GM23248 (cell line): Measurements from ENCODE around the gene FUS. TPM values are rescaled to one million over a fixed set of nuclear protein-coding genes. Genes with fewer than 3 reads are reported as not detected.
"Not testable (repeated sequence)": the region's sequence is repeated elsewhere in the genome, so short reads cannot be mapped to it uniquely, and the experiment has no call there.

Experiments used
- DNase-seq: peaks from one replicate; pipeline ENCODE4 v3.0.0-alpha.2; 2015
- H2AFZ ChIP-seq: fragments of 200-600 bp; sonication (generic); 2 replicates; pipeline ENCODE4 v1.6.1; 2016; ENCODE audit warnings: antibody characterized with exemption
- H3F3A ChIP-seq: fragments of 200-600 bp; sonication (generic); 2 replicates; pipeline ENCODE4 v1.6.1; 2016; ENCODE audit warnings: mild to moderate bottlenecking, antibody characterized with exemption, mixed run types; ENCODE audit not compliant: insufficient read depth
- H3K27ac ChIP-seq: fragments of 200-600 bp; sonication (generic); 2 replicates; pipeline ENCODE4 v1.5.1; 2016; ENCODE audit warnings: mild to moderate bottlenecking
- H3K27me3 ChIP-seq: fragments of 200-600 bp; sonication (generic); replicated peaks from 2 replicates; pipeline ENCODE4 v1.6.1; 2016; ENCODE audit warnings: mild to moderate bottlenecking; ENCODE audit not compliant: insufficient read depth
- H3K36me3 ChIP-seq: fragments of 200-600 bp; sonication (generic); 2 replicates; pipeline ENCODE4 v1.6.1; 2016; ENCODE audit warnings: low read depth, mild to moderate bottlenecking
- H3K4me1 ChIP-seq: fragments of 200-600 bp; sonication (generic); 2 replicates; pipeline ENCODE4 v1.6.1; 2016; ENCODE audit warnings: mild to moderate bottlenecking; ENCODE audit not compliant: insufficient read depth
- H3K4me2 ChIP-seq: fragments of 200-600 bp; sonication (generic); one replicate; pipeline ENCODE4 v1.6.1; 2016; ENCODE audit warnings: mild to moderate bottlenecking; ENCODE audit not compliant: unreplicated experiment
- H3K4me3 ChIP-seq: fragments of 200-600 bp; sonication (generic); 2 replicates; pipeline ENCODE4 v1.5.1; 2016; ENCODE audit warnings: mild to moderate bottlenecking
- H3K79me2 ChIP-seq: fragments of 200-600 bp; sonication (generic); 2 replicates; pipeline ENCODE4 v1.6.1; 2016; ENCODE audit warnings: mild to moderate bottlenecking; ENCODE audit not compliant: insufficient read depth
- H3K9ac ChIP-seq: fragments of 200-600 bp; sonication (generic); 2 replicates; pipeline ENCODE4 v1.6.1; 2016; ENCODE audit warnings: mild to moderate bottlenecking
- H3K9me2 ChIP-seq: fragments of 200-600 bp; sonication (generic); 2 replicates; pipeline ENCODE4 v1.6.1; 2016; ENCODE audit warnings: mixed run types, mild to moderate bottlenecking, moderate library complexity; ENCODE audit not compliant: insufficient read depth
- H3K9me3 ChIP-seq: fragments of 200-600 bp; sonication (generic); one replicate; pipeline ENCODE4 v1.6.1; 2017; ENCODE audit warnings: low read depth
- H4K20me1 ChIP-seq: fragments of 200-600 bp; sonication (generic); 2 replicates; pipeline ENCODE4 v1.6.0; 2016; ENCODE audit not compliant: insufficient read depth
- EZH2 ChIP-seq: fragments of 200-600 bp; sonication (generic); IDR thresholded peaks from 2 replicates; pipeline ENCODE4 v1.6.1; 2018; ENCODE audit warnings: antibody characterized with exemption, mild to moderate bottlenecking; ENCODE audit not compliant: insufficient read depth, poor library complexity, severe bottlenecking
- EZH2phosphoT487 ChIP-seq: fragments of 200-600 bp; sonication (generic); IDR thresholded peaks from 2 replicates; pipeline ENCODE4 v1.6.1; 2018; ENCODE audit warnings: antibody characterized with exemption, moderate library complexity, mild to moderate bottlenecking, low read depth; ENCODE audit not compliant: insufficient read depth
- WGBS, 2 experiments: methylation state at CpG; one replicate each; pipeline ENCODE4 v1.1.6; 2015 to 2017; ENCODE audit warnings: low lambda C conversion rate in 2 of 2, low coverage in 1 of 2; ENCODE audit errors: missing lambda C conversion rate in 2 of 2; 5-methylcytosine and 5-hydroxymethylcytosine counted together
- in situ Hi-C: fragments of 300-500 bp; cut with MboI; formaldehyde crosslinking; loops from 2 replicates; pipeline ENCODE4 v1.15.0; 2020
- polyA plus RNA-seq: library from polyadenylated mRNA; unstranded; fragments of >200 nt; fragmentation: Nextera tagmentation; extraction: Ambion mirVana; gene quantifications from 2 replicates; pipeline ENCODE4 v1.2.1, GENCODE V29; 2016
- total RNA-seq: library from RNA; depleted of rRNA; stranded (reverse); fragments of >200 nt; shearing (Covaris generic); gene quantifications from 2 replicates; pipeline ENCODE4 v1.2.3, GENCODE V29; 2014

Gene FUS
- total and polyA plus RNA-seq, 2 experiments from 2014 or later: 22.5 to 166 TPM

DNA sequence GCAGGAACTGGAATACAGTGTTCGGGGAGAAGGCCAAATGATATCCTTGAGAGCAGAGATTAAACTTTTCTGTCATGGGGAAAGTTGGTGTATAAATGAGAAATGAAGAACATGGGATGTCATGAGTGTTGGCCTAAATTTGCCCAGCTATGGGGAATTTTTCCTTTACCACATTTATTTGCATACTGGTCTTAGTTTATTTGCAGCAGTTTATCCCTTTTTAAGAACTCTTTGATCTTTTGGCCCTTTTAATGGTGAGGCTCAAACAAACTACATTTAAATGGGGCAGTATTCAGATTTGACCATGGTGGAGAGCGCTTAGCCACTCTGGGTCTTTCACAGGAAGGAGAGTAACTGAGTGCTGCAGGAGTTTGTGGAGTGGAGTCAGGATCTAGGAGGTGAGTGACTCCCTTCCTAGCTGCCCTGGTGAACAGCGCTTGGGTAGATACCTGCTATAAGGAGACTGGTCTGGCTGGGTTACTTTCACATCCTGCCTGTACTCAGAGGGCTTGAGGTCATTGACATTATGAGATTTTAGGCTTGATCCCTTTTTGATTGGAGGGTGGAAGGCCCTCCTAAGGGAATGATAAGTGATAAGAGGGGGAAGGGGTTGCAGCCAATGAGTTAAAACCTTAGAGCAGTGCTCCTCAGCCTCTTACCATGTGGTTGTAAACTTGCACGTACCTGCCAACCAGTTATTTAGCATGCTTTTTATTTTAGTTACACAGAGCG is 11.9 kb downstream of the FUS start:
- Histone ChIP-seq H3K4me2 (no peak overlapping the region), H3K36me3 (peaks cover 100% of the 10 kb centered on the region), H3K9me3 (no peaks in the 10 kb centered on the region), H3K79me2 (peaks cover 87% of the 10 kb centered on the region), H3K27me3 (no peaks in the 10 kb centered on the region), H3K4me3 (no peak overlapping the region), H2AFZ (no peak overlapping the region), H3F3A (peaks cover 99% of the 10 kb centered on the region), H3K4me1 (no peaks in the 10 kb centered on the region), H3K9me2 (no peaks in the 10 kb centered on the region), H3K9ac (no peak overlapping the region), H4K20me1 (peaks cover 3% of the 10 kb centered on the region; the same call in 1 of the 2 replicates), H3K27ac (no peak overlapping the region)
- in situ Hi-C loops: no loop called here
- no peak for DNase-seq
- TF ChIP-seq EZH2 (no peak), EZH2phosphoT487 (no peak)
- 82 to 83% methylated on average over 5 of the region's 5 CpGs for WGBS, 2 experiments

DNA sequence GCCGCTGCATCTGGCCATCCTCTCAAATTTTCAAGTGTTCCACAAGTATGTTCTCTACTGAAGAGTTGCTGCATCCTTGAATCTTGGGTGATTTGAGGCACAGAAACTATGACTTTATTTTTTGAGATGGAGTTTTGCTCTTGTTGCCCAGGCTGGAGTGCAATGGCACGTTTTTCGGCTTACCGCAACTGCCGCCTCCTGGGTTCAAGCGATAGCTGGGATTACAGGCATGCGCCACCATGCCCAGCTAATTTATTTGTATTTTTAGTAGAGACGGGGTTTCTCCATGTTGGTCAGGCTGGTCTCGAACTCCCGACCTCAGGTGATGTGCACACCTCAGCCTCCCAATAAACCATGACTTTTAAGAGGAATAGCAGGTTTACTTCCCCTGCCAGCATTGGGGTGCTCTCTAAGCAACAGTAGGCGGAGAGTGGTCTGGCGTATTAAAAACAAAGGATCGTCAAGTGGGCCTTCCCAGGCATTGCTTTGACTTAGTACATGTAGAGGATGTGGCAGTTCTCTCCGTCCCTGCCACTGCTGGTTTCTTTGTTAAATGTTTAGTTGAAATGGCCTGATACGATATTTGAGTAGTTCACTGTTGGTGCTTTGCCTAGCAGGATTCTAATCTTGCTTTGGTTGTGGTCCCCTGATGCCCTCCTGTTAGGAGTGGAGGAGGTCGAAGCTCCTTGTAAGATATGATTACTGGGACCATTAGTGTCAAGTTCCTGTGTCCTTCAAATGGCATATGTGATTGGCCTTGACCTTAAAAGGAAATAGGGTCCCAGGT is 13.1 kb downstream of the FUS start:
- H3K36me3 ChIP-seq: peaks cover 93% of the 10 kb centered on the region
- H3K27me3 ChIP-seq: no peaks in the 10 kb centered on the region
- no peaks in the 10 kb centered on the region for H4K20me1 ChIP-seq
- no peak overlapping the region for H3K9ac ChIP-seq
- DNase-seq: no peak
- peaks cover 98% of the 10 kb centered on the region for H3F3A ChIP-seq
- H3K79me2 ChIP-seq: peaks cover 75% of the 10 kb centered on the region
- H2AFZ ChIP-seq: no peak overlapping the region
- no peaks in the 10 kb centered on the region for H3K4me1 ChIP-seq
- TF ChIP-seq EZH2 (no peak), EZH2phosphoT487 (no peak)
- in situ Hi-C loops: no loop called here
- no peaks in the 10 kb centered on the region for H3K9me3 ChIP-seq
- 93 to 95% methylated on average over 16 of the region's 16 CpGs for WGBS, 2 experiments
- H3K4me2 ChIP-seq: no peak overlapping the region
- no peaks in the 10 kb centered on the region for H3K9me2 ChIP-seq
- no peak overlapping the region for H3K4me3 ChIP-seq
- no peak overlapping the region for H3K27ac ChIP-seq

GRCh38 chr16:31193874-31194273 is 13.9 kb downstream of the FUS start:
- H4K20me1 ChIP-seq: no peaks in the 10 kb centered on the region
- H3K9me2 ChIP-seq: no peaks in the 10 kb centered on the region
- no peak overlapping the region for H3K4me2 ChIP-seq
- peaks cover 98% of the 10 kb centered on the region for H3F3A ChIP-seq
- peaks cover 84% of the 10 kb centered on the region for H3K36me3 ChIP-seq
- 79 to 83% methylated on average over 2 of the region's 2 CpGs for WGBS, 2 experiments
- DNase-seq: no peak
- TF ChIP-seq EZH2phosphoT487 (no peak), EZH2 (no peak)
- no peaks in the 10 kb centered on the region for H3K27me3 ChIP-seq
- no peaks in the 10 kb centered on the region for H3K4me1 ChIP-seq
- H3K9me3 ChIP-seq: no peaks in the 10 kb centered on the region
- in situ Hi-C loops: no loop called here
- peaks cover 67% of the 10 kb centered on the region for H3K79me2 ChIP-seq
- no peak overlapping the region for H3K27ac ChIP-seq
- H3K4me3 ChIP-seq: no peak overlapping the region
- no peak overlapping the region for H2AFZ ChIP-seq
- no peak overlapping the region for H3K9ac ChIP-seq

- H2AFZ ChIP-seq: no peak overlapping the region
- H3K4me2 ChIP-seq: no peak overlapping the region
- H3K4me3 ChIP-seq: no peak overlapping the region
- no peaks in the 10 kb centered on the region for H4K20me1 ChIP-seq
- H3K9ac ChIP-seq: no peak overlapping the region
- no peak for DNase-seq
- no peaks in the 10 kb centered on the region for H3K27me3 ChIP-seq
- WGBS, 2 experiments: 81 to 82% methylated on average over 7 of the region's 7 CpGs
- H3K4me1 ChIP-seq: no peaks in the 10 kb centered on the region
- TF ChIP-seq EZH2phosphoT487 (no peak), EZH2 (no peak)
- peaks cover 74% of the 10 kb centered on the region for H3K36me3 ChIP-seq
- H3F3A ChIP-seq: peaks cover 98% of the 10 kb centered on the region
- in situ Hi-C loops: no loop called here
- H3K9me3 ChIP-seq: no peaks in the 10 kb centered on the region
- H3K9me2 ChIP-seq: no peaks in the 10 kb centered on the region
- H3K79me2 ChIP-seq: peaks cover 57% of the 10 kb centered on the region
- H3K27ac ChIP-seq: no peak overlapping the region
These were observed 15.0 kb downstream of the FUS start for GRCh38 chr16:31194898-31195297.

DNA sequence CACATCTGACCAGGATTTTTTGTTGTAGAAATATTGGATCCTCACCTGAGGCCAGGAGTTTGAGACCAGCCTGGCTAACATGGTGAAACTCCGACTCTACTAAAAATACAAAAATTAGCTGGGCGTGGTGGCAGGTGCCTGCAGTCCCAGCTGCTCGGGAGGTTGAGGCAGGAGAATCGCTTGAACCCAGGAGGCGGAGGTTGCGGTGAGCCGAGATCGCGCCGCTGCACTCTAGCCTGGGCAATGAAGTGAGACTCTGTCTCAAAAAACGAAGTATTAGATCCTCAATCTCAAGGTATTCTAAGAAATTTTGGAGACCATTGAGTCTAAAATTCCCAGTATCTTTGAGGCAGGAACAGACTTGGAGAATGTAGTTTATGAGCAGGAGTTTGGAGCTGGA is 15.9 kb downstream of the FUS start:
- WGBS, 2 experiments: 94 to 95% methylated on average over 11 of the region's 11 CpGs
- H3K36me3 ChIP-seq: peaks cover 64% of the 10 kb centered on the region

More for the DNA sequence above, 15.9 kb downstream of the FUS start:
- H3K9me2 ChIP-seq, H3K9ac ChIP-seq, H3K4me2 ChIP-seq, H3K27ac ChIP-seq, H3K27me3 ChIP-seq, H3K9me3 ChIP-seq, DNase-seq, in situ Hi-C loops, H3K4me1 ChIP-seq, H4K20me1 ChIP-seq, H3K4me3 ChIP-seq, H2AFZ ChIP-seq: not testable (repeated sequence)
- H3K79me2 ChIP-seq: peaks cover 47% of the 10 kb centered on the region
- peaks cover 97% of the 10 kb centered on the region for H3F3A ChIP-seq
